Chondrocyte (in vitro differentiated cells): ENCODE data around the gene RRM2. TPM values are rescaled to one million over a fixed set of nuclear protein-coding genes. Genes with fewer than 3 reads are reported as not detected.
A peak's percentile ranks its signal among the peaks of the same experiment; 100 is the strongest.

Source experiments
- DNase-seq: peaks from one replicate; pipeline ENCODE4 v3.0.0; 2021; ENCODE audit warnings: mixed read lengths, low spot score
- H3K27ac Mint-ChIP-seq: one replicate; pipeline ENCODE4 v1.8.0; 2021; ENCODE audit warnings: mild to moderate bottlenecking, moderate library complexity, mixed read lengths; ENCODE audit not compliant: unreplicated experiment
- H3K27me3 Mint-ChIP-seq: 2 replicates; pipeline ENCODE4 v1.8.0; 2021; ENCODE audit warnings: low read depth, mixed read lengths
- H3K36me3 Mint-ChIP-seq: 2 replicates; pipeline ENCODE4 v1.8.0; 2021; ENCODE audit warnings: low read depth, mixed read lengths
- H3K4me1 Mint-ChIP-seq: 2 replicates; pipeline ENCODE4 v1.8.0; 2021; ENCODE audit warnings: low read depth, mild to moderate bottlenecking, mixed read lengths
- H3K4me3 Mint-ChIP-seq: one replicate; pipeline ENCODE4 v1.8.0; 2021; ENCODE audit warnings: mild to moderate bottlenecking, moderate library complexity, mixed read lengths; ENCODE audit not compliant: unreplicated experiment
- H3K9me3 Mint-ChIP-seq: 2 replicates; pipeline ENCODE4 v1.8.0; 2021; ENCODE audit warnings: low read depth, mixed read lengths
- CTCF ChIP-seq: fragments of 200-600 bp; sonication (generic); IDR thresholded peaks from 2 replicates; pipeline ENCODE4 v1.5.0; 2021; ENCODE audit warnings: antibody characterized with exemption, mild to moderate bottlenecking, moderate library complexity
- total RNA-seq: library from RNA; stranded (reverse); gene quantifications from 3 replicates; pipeline ENCODE4 v1.2.1, GENCODE V29; 2021

Gene RRM2
- total RNA-seq, 1 donor from 2014 or later = 25.7 TPM

GRCh38 chr2:10165861-10166675, 43.5 kb downstream of the RRM2 start:
- no peaks in the 10 kb centered on the region for H3K9me3 Mint-ChIP-seq
- TF ChIP-seq CTCF = no peak
- H3K4me3 Mint-ChIP-seq = no peak overlapping the region
- no peak for DNase-seq
- peaks cover 21% of the 10 kb centered on the region for H3K4me1 Mint-ChIP-seq
- H3K27me3 Mint-ChIP-seq = peaks cover 2% of the 10 kb centered on the region
- peaks cover 2% of the 10 kb centered on the region for H3K36me3 Mint-ChIP-seq
- H3K27ac Mint-ChIP-seq = no peak overlapping the region

GRCh38 chr2:10166676-10167292, 44.2 kb downstream of the RRM2 start:
- H3K4me1 Mint-ChIP-seq = peaks cover 21% of the 10 kb centered on the region
- H3K4me3 Mint-ChIP-seq = no peak overlapping the region
- no peaks in the 10 kb centered on the region for H3K9me3 Mint-ChIP-seq
- H3K36me3 Mint-ChIP-seq = peaks cover 2% of the 10 kb centered on the region
- no peak for TF ChIP-seq CTCF
- DNase-seq = no peak
- H3K27me3 Mint-ChIP-seq = peaks cover 2% of the 10 kb centered on the region
- H3K27ac Mint-ChIP-seq = no peak overlapping the region

- no peak for DNase-seq
- H3K27me3 Mint-ChIP-seq = peaks cover 2% of the 10 kb centered on the region
- peaks cover 2% of the 10 kb centered on the region for H3K36me3 Mint-ChIP-seq
- H3K27ac Mint-ChIP-seq = no peak overlapping the region
- H3K4me3 Mint-ChIP-seq = no peak overlapping the region
- peaks cover 21% of the 10 kb centered on the region for H3K4me1 Mint-ChIP-seq
- no peak for TF ChIP-seq CTCF
- no peaks in the 10 kb centered on the region for H3K9me3 Mint-ChIP-seq
Measured at GRCh38 chr2:10167316-10167715, 44.8 kb downstream of the RRM2 start.

GRCh38 chr2:10168221-10168620, 45.7 kb downstream of the RRM2 start:
- Mint-ChIP-seq H3K4me1 (peaks cover 21% of the 10 kb centered on the region), H3K36me3 (peaks cover 2% of the 10 kb centered on the region), H3K4me3 (no peak overlapping the region), H3K9me3 (no peaks in the 10 kb centered on the region), H3K27ac (no peak overlapping the region), H3K27me3 (peaks cover 2% of the 10 kb centered on the region)
- TF ChIP-seq CTCF = no peak
- DNase-seq = no peak

- TF ChIP-seq CTCF = peak; percentile 12
Measured at GRCh38 chr2:10169053-10169578, 46.6 kb downstream of the RRM2 start.

More at GRCh38 chr2:10169053-10169578, 46.6 kb downstream of the RRM2 start:
- Mint-ChIP-seq H3K36me3 (peaks cover 2% of the 10 kb centered on the region), H3K9me3 (no peaks in the 10 kb centered on the region), H3K27me3 (peaks cover 2% of the 10 kb centered on the region), H3K4me1 (peaks cover 21% of the 10 kb centered on the region), H3K27ac (no peak overlapping the region), H3K4me3 (no peak overlapping the region)
- no peak for DNase-seq
